22Rv1 (cell line): ENCODE results near the gene EYA2.

Experiments
- CTCF ChIP-seq: fragments of 450-650 bp; IDR thresholded peaks from 2 replicates; pipeline ENCODE4 v1.5.1; 2017; ENCODE audit warnings: mild to moderate bottlenecking
- ZFX ChIP-seq: fragments of 450-650 bp; IDR thresholded peaks from 2 replicates; pipeline ENCODE4 v1.6.1; 2017; ENCODE audit warnings: antibody characterized with exemption, borderline replicate concordance

DNA sequence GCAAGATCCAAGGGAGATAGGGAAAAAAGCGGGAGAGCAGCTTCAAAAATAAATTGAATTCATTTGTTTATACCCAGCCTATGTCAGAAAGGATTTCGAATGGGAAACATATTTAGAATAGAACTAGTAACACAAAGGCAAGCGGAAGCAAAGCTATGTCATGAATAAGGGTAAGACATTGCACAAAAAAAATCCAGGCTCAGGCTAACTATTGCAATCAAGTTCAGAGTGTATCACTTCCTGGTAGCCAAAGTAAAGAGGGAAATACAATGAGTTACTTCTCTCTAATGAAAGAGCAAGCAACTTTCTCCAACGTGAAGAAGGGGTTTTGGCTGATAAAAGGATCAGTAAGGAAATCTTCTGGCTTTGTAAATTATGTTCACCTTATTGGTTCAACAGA, 249.0 kb downstream of the EYA2 start:
- TF ChIP-seq CTCF, result no peak
- TF ChIP-seq ZFX, result no peak
